ENCODE data around the gene SEC31A.
"Not testable (repeated sequence)": the region's sequence is repeated elsewhere in the genome, so short reads cannot be mapped to it uniquely, and the experiment has no call there.

Gene SEC31A

GRCh38 chr4:82892467-82892802 lies 1.5 kb upstream of the SEC31A start:
- no peak for DNase-seq (ENCODE audit: low read depth, low spot score)

GRCh38 chr4:82891707-82892466 lies 934 bp upstream of the SEC31A start:
- no peak for DNase-seq (ENCODE audit: low read depth, low spot score)

- DNase-seq (ENCODE audit: low read depth, low spot score) = no peak
These were observed 439 bp downstream of the SEC31A start for GRCh38 chr4:82890528-82890900.

GRCh38 chr4:82889287-82889686 lies 1.7 kb downstream of the SEC31A start:
- DNase-seq (ENCODE audit: low read depth, low spot score) = no peak

GRCh38 chr4:82886147-82886942 lies 4.6 kb downstream of the SEC31A start:
- no peak for DNase-seq (ENCODE audit: low read depth, low spot score)

- no peak for DNase-seq (ENCODE audit: low read depth, low spot score)
These were observed 5.5 kb downstream of the SEC31A start for GRCh38 chr4:82885410-82885809.

- DNase-seq (ENCODE audit: low read depth, low spot score) = no peak
These were observed 22.4 kb downstream of the SEC31A start for GRCh38 chr4:82868572-82868971.

- DNase-seq (ENCODE audit: low read depth, low spot score) = no peak
These were observed 24.1 kb downstream of the SEC31A start for GRCh38 chr4:82866706-82867385.

GRCh38 chr4:82866033-82866432 lies 24.9 kb downstream of the SEC31A start:
- DNase-seq (ENCODE audit: low read depth, low spot score) = not testable (repeated sequence)

- DNase-seq (ENCODE audit: low read depth, low spot score) = no peak
These were observed 25.4 kb downstream of the SEC31A start for GRCh38 chr4:82865592-82865991.

- no peak for DNase-seq (ENCODE audit: low read depth, low spot score)
These were observed 26.5 kb downstream of the SEC31A start for GRCh38 chr4:82864336-82864979.

GRCh38 chr4:82861529-82861928 lies 29.4 kb downstream of the SEC31A start:
- no peak for DNase-seq (ENCODE audit: low read depth, low spot score)

- not testable (repeated sequence) for DNase-seq (ENCODE audit: low read depth, low spot score)
These were observed 30.5 kb downstream of the SEC31A start for GRCh38 chr4:82860487-82860886.

GRCh38 chr4:82852751-82853285 lies 38.1 kb downstream of the SEC31A start:
- DNase-seq (ENCODE audit: low read depth, low spot score) = no peak

GRCh38 chr4:82851885-82852750 lies 38.8 kb downstream of the SEC31A start:
- DNase-seq (ENCODE audit: low read depth, low spot score) = no peak

GRCh38 chr4:82851318-82851717 lies 39.6 kb downstream of the SEC31A start:
- no peak for DNase-seq (ENCODE audit: low read depth, low spot score)

- DNase-seq (ENCODE audit: low read depth, low spot score) = no peak
These were observed 40.3 kb downstream of the SEC31A start for GRCh38 chr4:82850684-82851083.

GRCh38 chr4:82848706-82849105 lies 42.2 kb downstream of the SEC31A start:
- no peak for DNase-seq (ENCODE audit: low read depth, low spot score)

GRCh38 chr4:82842593-82842992 lies 48.4 kb downstream of the SEC31A start:
- no peak for DNase-seq (ENCODE audit: low read depth, low spot score)

- no peak for DNase-seq (ENCODE audit: low read depth, low spot score)
These were observed 51.3 kb downstream of the SEC31A start for GRCh38 chr4:82839624-82840023.
